Forelimb muscle (tissue), 1 donor: ENCODE data around the gene MROH2A. TPM values are rescaled to one million over a fixed set of nuclear protein-coding genes. Genes with fewer than 3 reads are reported as not detected.

Experiments used
- DNase-seq: peaks from one replicate; pipeline ENCODE4 v3.0.0-alpha.2; 2013; ENCODE audit warnings: low read depth
- polyA plus RNA-seq: library from polyadenylated mRNA; unstranded; fragments of 120-200 nt; gene quantifications from one replicate; pipeline ENCODE4 v1.2.1, GENCODE V29; 2013; ENCODE audit not compliant: insufficient read length

Gene MROH2A
- polyA plus RNA-seq, 1 donor: not detected

DNA sequence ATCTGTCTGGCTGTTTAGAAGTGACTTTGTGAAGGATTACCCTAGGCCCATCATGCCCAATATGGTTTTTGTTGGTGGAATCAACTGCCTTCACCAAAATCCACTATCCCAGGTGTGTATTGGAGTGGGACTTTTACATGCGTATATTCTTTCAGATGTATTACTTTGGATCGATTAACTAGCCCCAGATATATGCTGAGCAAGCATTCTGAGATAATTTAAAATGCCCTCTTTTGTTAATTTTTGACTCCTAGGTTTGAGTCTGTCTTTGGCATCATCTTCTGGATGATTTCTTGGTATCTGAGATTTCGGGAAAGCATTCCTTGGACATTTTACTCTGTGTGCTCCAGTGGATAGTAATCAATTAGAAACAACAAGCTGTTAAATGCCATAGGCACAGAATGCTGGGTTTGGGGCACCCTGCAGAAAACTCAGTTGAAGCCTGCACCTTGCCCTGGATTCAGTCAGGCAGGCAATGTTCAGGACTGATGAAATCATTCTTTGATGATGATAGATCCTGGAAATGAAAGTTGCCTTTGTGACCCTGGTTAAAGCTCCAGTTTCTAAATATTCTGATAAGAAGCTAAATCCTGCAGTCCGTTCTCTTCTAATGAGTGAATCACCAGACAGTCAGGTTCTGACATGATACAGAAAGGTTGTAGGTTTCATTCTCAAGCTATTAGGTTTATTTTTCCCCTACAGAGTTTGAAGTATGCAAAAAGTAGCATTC, 16.9 kb upstream of the MROH2A start:
- no peak for DNase-seq

DNA sequence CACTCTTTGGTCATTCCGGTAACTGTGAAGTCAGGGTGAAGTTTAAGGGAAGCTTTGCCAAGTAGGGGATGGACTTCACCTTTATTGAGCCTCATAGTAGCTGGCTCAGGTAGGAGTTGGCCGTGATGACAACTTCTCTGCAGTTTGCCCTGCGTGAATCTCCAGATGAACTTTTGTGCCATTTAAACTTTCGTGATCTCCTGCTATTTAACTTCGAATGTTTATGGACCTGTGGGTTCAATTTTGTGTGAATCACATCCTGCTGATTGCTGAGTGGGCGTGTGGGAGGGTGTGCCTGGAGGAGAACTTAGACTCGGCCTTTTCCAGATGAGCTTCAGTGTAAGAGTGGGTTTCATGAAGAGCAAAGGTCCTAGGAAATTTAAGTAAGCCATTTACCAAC, 13.9 kb upstream of the MROH2A start:
- no peak for DNase-seq

DNA sequence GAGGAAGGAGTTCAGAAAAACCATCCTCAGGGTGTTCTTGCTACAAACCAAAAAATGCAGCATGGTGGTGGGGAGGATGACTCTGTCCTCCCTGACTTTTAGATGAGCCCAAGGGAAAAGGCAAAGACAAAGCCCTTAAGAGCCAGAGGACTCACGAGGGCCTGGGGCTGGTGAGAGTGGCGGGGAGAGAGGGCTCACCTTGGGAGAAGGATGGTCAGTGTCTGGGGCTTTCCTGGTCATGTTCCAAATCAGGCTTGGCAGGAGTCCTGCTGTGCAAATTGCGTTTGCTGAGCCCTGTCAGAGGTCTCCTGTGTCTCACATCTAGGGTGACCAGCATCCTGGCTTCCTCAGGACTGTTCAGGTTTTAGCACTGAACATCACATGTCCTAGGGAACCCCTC, 13.4 kb upstream of the MROH2A start:
- no peak for DNase-seq

DNA sequence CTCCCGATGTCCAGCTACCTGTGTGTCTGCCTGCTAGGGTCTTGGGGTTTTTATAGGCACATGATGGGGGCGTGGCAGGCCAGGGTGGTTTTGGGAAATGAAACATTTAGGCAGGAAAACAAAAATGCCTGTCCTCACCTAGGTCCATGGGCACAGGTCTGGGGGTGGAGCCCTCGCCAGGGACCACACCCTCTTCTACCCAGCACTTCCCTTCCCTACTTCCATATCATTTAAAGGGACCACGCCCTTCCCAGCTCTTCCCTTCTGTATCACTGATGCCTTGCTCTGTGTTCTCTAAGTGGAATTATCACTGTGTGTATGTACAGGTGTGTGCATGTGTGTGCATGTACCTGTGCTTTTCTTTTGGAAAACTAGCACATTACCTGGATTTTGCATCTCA, 11.7 kb upstream of the MROH2A start:
- DNase-seq: no peak

- no peak for DNase-seq
These were observed 10.1 kb upstream of the MROH2A start for GRCh38 chr2:233768076-233768475.

DNA sequence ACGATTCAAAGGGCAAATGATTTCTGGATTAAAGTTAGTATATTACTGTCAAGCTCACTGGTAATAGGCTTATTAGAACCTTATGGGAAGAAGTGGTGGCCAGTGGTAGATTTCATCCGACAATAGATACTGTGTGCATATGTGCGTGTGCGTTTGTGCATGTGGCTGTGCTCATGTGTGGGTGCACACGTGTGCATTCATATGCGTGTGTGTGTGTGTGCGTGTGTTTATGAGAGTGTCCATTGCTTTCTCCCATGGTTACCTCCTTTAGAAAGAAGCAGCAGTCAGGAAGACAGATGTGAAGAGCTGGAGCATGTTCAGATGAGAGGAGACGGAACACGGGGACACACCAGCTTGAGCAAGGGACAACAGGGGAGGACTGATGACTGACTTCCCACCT, 8.9 kb upstream of the MROH2A start:
- no peak for DNase-seq

GRCh38 chr2:233772153-233772552, 6.0 kb upstream of the MROH2A start:
- no peak for DNase-seq

DNA sequence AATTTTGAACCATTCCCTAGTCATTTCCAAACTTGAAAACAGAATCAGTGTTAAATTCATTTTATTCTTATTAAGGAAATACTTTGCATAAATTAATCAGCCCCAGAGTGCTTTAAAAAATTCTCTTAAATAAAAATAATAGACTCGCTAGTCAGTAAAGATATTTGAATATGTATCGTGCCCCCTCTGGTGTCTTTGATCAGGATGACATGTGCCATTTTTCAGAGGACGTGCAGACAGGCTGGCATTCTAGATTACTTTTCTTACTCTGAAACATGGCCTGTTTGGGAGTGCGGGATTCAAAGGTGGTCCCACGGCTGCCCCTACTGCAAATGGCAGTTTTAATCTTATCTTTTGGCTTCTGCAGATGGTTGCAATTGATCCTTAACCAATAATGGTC, 5.5 kb upstream of the MROH2A start:
- DNase-seq: no peak

DNA sequence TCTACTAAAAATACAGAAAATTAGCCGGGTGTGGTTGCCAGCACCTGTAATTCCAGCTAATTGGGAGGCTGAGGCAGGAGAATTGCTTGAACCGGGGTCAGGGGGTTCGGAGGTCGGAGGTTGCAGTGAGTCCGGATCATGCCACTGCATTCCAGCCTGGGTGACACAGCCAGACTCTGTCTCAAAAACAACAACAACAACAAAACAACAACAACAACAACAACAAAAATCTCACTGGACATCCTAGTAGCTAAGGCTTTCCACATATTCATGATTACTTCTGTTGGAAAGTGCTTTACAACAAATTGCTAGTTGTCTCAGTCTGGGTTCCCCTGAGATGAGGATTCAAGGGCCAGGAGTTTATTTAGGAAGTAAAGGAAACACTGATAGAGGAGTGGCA, 4.3 kb upstream of the MROH2A start:
- DNase-seq: no peak

- no peak for DNase-seq
These were observed 2.7 kb upstream of the MROH2A start for GRCh38 chr2:233775414-233775813.

DNA sequence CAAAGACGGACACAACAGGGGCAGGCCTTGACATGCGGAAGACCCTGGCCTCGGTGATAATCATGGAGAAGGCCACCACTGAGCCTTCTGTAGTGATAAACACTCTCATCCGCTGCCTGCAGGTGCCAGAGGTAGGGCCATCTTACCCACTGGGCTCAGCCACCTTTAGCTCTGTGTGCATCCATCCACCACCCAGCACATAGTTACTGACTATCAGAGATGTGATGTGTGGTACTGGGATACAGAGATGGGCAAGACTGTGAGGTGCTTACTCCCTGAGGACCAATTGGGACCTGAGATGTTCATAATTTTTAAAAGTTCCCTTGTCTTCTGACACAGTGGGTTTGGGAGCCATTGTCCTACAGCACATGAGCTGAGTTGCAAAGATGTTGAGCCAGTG, 1.6 kb downstream of the MROH2A start:
- no peak for DNase-seq

DNA sequence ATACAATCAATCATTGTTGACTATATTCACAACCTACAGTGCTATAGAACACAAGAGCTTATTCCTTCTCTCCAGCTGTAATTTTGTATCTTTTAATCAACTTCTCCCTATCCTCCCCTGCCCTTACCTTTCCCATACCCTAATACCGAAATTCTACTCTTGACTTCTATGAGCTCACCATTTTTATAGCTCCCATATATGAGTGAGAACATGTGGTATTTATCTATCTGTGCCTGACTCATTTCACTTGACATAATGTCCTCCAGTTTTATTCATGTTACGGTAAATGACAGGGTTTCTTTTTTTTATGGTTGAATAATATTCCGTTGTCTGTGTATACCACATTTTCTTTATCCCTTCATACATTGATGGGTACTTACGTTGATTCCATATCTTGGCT, 2.6 kb downstream of the MROH2A start:
- DNase-seq: no peak

GRCh38 chr2:233789554-233789953, 11.4 kb downstream of the MROH2A start:
- DNase-seq: no peak

GRCh38 chr2:233791151-233791882, 13.2 kb downstream of the MROH2A start:
- DNase-seq: no peak

- no peak for DNase-seq
These were observed 13.8 kb downstream of the MROH2A start for GRCh38 chr2:233791883-233792329.

GRCh38 chr2:233792720-233793119, 14.6 kb downstream of the MROH2A start:
- DNase-seq: no peak

- no peak for DNase-seq
These were observed 15.5 kb downstream of the MROH2A start for GRCh38 chr2:233793465-233794127.

- DNase-seq: no peak
These were observed 16.1 kb downstream of the MROH2A start for GRCh38 chr2:233794128-233794658.

DNA sequence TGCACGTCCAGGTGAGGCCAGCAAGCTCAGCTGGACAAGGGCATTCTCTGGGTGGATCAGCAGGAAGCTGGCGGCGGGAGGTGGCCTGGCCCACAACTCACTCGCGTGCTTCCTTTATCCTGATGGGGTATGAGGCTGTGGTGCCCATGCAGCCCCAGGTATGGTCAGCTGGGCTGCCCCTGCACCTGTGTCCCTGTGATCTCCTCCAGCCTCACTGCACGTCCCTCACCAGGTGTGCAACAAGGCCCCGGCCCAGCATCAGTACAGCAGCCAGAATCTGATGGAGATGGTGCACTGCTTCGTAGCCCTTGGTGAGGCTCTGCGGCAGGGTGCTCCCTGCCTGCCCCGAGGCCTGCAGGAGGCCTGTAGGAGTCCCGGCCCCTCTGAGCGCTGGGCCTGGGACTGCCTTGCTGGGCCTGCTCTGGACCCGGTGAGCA, 17.6 kb downstream of the MROH2A start:
- DNase-seq: no peak

GRCh38 chr2:233796254-233796653, 18.1 kb downstream of the MROH2A start:
- DNase-seq: no peak

DNA sequence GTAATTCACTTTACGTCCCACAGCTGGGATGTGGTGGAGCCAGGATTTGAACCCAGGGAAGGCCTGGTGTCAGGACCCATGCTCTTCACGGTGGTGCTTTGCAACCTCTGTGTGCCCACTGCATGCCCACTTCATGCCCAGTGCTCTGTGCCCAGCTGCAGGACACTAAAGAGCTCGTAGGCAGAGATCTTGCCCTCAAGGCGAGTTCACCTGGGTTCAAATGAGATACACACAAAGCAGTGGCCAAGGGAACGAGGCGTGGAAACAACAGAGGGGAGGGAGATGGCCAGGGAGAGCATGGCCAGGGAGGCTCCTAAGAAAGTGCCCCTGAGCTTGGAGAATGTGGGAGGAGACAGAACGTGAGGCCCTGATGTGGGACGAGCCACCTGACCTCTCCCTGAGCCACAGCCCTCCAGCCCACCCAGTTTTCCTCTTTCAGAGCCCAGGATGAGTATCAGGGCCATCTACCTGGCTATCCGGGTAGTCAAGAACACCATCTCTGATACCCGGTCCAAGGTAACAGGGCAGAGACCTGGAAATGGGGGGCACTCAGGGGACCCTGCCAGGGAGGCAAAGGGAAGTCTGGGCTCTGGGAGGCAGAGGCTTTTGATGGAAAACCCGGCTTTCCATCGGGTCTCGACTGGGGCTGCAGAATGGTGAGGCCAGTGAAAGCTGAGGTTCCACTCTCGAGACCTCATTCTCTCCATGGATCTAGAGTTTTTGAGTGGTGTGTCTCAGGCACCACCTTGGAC, 20.4 kb downstream of the MROH2A start:
- no peak for DNase-seq
